ENCODE results near the gene BLOC1S1.

The BLOC1S1 gene

DNA sequence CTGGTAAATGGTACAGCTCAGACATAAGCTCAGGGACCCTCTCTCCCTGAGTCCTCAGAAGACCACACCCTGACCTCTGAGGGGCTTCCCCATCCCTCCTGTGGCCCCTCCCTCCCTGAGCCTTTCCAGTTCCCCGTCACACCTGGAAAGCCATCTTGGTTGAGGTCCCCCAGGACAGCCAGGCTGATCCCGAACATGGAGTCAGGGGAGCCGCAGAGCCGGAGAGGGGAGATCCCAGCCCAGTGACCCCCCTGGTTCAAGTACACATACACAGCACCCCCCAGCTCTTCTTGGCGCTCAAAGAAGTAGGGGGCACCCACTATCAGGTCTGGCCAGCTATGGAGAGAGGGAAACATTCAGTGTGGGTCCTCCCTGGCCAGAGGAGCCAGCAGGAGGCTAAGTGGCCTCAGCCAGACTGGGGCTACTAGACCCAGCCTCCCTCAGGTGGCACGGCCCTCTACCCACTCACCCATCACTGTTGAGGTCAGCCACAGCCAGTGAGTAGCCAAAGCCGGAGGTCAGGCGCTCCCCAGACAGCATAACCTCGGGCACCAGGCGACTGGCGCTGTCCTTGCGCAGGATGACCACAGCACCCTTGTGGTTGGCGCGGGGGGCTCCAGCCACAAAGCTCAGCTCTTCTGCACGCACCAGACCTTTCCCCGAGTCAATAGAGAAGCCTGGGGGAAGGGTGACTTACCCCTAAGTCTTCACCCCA lies 17.4 kb upstream of the BLOC1S1 start:
- in situ Hi-C loops (cut with HindIII; ENCODE audit: low sequenced_read_pairs): no loop called here
- no peak for DNase-seq (ENCODE audit: low read depth, low spot score)
- TF ChIP-seq, protein P1, sequence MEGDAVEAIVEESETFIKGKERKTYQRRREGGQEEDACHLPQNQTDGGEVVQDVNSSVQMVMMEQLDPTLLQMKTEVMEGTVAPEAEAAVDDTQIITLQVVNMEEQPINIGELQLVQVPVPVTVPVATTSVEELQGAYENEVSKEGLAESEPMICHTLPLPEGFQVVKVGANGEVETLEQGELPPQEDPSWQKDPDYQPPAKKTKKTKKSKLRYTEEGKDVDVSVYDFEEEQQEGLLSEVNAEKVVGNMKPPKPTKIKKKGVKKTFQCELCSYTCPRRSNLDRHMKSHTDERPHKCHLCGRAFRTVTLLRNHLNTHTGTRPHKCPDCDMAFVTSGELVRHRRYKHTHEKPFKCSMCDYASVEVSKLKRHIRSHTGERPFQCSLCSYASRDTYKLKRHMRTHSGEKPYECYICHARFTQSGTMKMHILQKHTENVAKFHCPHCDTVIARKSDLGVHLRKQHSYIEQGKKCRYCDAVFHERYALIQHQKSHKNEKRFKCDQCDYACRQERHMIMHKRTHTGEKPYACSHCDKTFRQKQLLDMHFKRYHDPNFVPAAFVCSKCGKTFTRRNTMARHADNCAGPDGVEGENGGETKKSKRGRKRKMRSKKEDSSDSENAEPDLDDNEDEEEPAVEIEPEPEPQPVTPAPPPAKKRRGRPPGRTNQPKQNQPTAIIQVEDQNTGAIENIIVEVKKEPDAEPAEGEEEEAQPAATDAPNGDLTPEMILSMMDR (IDR thresholded peaks at IDR 0.05; ENCODE audit: low read depth, low read length): no peak
- H3K4me3 ChIP-seq (ENCODE audit: low read depth, low read length): no peak overlapping the region

DNA sequence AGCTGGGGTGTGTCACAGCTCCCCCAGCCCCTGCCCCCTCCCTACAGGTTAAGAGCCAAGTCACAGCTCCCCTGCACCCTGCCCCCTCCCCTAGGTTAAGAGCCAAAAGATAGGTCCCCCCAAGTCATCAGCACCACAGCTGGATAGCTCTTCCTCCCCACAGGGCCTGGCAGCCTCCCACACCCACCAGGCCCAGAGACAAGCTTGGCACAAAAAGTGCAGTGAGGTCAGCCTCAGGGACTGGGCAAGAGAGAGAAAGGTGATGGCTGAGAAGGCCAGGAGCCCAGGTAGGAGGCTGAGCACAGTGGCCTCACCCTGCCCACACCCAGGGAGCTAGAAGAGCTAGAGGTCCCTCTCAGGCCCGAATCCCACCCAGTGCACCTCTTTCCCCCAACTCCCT lies 16.9 kb upstream of the BLOC1S1 start:
- in situ Hi-C loops (cut with HindIII; ENCODE audit: low sequenced_read_pairs): no loop called here
- TF ChIP-seq, protein P1 (IDR thresholded peaks at IDR 0.05; ENCODE audit: low read depth, low read length): no peak
- DNase-seq (ENCODE audit: low read depth, low spot score): no peak
- H3K4me3 ChIP-seq (ENCODE audit: low read depth, low read length): no peak overlapping the region

DNA sequence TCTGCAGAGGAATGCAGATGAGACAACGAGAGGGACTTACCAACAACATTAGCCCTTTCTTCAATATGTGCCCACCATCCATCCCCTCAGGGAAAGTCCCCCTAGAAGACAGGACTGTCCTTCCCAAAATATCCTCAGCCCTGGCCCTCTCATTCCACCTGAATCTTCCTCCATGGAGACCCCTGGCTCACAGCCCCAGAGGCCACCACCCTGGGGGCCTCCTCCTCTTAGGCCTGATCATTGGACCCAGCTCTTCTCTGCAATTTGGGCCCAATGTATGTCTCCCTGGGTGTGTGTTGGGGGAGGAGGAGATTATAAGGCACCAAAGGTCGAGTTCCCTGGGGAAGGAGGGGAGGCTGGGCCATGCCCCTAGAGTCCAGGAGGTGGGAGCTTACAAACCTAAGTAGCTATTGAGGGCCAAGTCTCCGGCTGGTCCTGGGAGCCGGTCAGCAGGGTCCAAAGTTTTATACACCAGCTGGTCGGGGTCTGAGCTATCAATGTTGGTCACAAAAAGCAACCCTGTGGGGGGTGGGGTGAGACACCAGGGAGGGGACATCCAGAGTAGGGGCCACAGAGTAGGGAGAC lies 16.3 kb upstream of the BLOC1S1 start:
- no peak for DNase-seq (ENCODE audit: low read depth, low spot score)
- H3K4me3 ChIP-seq (ENCODE audit: low read depth, low read length): no peak overlapping the region
- TF ChIP-seq, protein P1 (IDR thresholded peaks at IDR 0.05; ENCODE audit: low read depth, low read length): no peak
- in situ Hi-C loops (cut with HindIII; ENCODE audit: low sequenced_read_pairs): no loop called here

DNA sequence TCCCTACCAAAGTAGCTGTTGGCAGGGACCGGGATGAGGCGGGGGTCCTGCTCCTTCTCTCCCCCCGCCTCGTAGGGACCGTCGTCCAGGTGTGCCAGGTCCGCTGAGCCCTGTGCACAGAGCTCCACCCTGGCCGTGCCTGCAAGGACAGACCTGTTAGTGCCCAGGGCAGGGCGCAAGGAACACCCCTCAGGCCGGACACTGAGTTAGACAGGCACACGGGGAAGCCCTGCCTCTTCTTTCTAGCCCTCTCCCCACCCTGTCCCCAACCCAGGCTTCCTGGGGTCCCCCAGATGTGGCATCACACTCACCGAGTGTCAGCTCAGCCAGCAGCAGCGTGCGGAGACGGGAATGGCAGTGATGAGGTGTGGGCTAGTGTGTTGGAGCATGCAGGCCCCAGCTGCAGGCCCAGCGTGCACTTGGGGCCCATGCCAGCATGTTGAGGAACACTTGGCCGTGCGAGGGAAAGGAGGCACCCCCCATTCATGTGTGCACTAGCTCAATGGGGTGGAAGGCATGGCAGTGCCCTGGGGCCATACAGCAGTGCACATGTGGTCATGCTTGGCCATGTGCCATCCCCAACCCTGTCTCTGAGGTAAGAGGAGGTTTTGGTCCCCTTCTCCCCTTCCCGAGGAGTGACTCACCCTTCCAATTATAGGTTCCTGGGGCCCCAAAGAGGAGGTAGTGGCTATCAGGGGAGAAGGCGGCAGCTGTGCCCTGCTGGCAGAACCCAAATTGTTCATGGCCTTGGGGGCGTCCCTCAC lies 15.4 kb upstream of the BLOC1S1 start:
- TF ChIP-seq, protein P1 (IDR thresholded peaks at IDR 0.05; ENCODE audit: low read depth, low read length): no peak
- in situ Hi-C loops (cut with HindIII; ENCODE audit: low sequenced_read_pairs): no loop called here
- no peak for DNase-seq (ENCODE audit: low read depth, low spot score)
- H3K4me3 ChIP-seq (ENCODE audit: low read depth, low read length): no peak overlapping the region

DNA sequence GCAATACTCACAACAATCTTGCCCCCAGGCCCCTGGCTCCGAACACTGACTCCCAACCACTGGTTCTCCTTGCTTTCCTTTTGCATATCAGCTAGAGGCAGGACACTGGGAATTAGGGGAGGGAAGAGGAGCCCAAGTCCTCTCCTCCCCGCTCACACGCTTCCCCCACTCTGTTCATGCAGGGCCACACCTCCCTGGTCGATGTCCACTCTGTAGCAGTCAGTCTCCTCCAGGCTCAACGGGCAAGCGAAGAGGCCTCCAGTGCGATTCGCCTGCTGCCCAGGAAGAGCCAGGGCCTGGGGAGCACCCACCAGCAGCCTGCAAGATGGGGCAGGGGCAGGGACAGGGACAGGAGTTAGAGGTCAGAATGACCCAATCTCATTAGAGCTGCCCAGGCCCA lies 13.0 kb upstream of the BLOC1S1 start:
- no peak overlapping the region for H3K4me3 ChIP-seq (ENCODE audit: low read depth, low read length)
- TF ChIP-seq, protein P1 (IDR thresholded peaks at IDR 0.05; ENCODE audit: low read depth, low read length): no peak
- no peak for DNase-seq (ENCODE audit: low read depth, low spot score)
- in situ Hi-C loops (cut with HindIII; ENCODE audit: low sequenced_read_pairs): no loop called here

DNA sequence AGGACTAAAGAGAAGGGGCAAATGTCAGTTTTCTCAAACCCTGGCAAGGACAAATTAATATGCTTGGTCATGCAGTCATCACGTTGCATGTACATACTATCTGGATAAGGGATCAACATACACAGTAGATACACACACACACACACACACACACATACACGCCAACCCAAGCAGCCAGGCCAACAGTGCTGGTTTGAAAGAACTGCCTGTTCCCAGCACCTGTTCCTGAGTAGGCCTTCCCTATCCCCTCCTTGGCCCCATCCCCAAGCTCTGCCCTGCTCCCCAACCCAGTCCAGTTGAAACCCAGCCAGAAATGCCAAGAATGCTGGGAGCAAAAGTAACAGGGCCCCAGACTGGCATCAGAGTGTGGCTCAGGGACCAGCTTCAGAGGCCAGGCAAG lies 12.6 kb upstream of the BLOC1S1 start:
- in situ Hi-C loops (cut with HindIII; ENCODE audit: low sequenced_read_pairs): no loop called here
- H3K4me3 ChIP-seq (ENCODE audit: low read depth, low read length): no peak overlapping the region
- DNase-seq (ENCODE audit: low read depth, low spot score): no peak
- TF ChIP-seq, protein P1 (IDR thresholded peaks at IDR 0.05; ENCODE audit: low read depth, low read length): no peak
